Upper lobe of left lung (tissue), 6 donors: ENCODE measurements around the gene UGDH. TPM values are rescaled to one million over a fixed set of nuclear protein-coding genes. Genes with fewer than 3 reads are reported as not detected.
A peak's percentile ranks its signal among the peaks of the same experiment; 100 is the strongest.

Experiments used
- ATAC-seq, 2 donors: fragments of 200-7000 bp; cut with Tn5 transposase; one replicate each; pipeline ENCODE4 v1.9.1; 2022; ENCODE audit warnings: mild to moderate bottlenecking in 2 of 2, moderate library complexity in 2 of 2; ENCODE audit not compliant: low FRiP score in 2 of 2
- DNase-seq, 2 donors: peaks; one replicate each; pipeline ENCODE4 v3.0.0-alpha.2; 2019 to 2020
- H3K27ac ChIP-seq, 4 donors: fragments of 200-600 bp; sonication (generic); one replicate each; pipeline ENCODE4 v1.5.1; 2016 to 2019
- H3K27me3 ChIP-seq, 4 donors: fragments of 200-600 bp; sonication (generic); one replicate each; pipeline ENCODE4 v1.5.1; 2017 to 2019
- H3K36me3 ChIP-seq, 4 donors: fragments of 200-600 bp; sonication (generic); one replicate each; pipeline ENCODE4 v1.5.1; 2016 to 2019
- H3K4me1 ChIP-seq, 4 donors: fragments of 200-600 bp; sonication (generic); one replicate each; pipeline ENCODE4 v1.5.1; 2018 to 2019
- H3K4me3 ChIP-seq, 4 donors: fragments of 200-600 bp; sonication (generic); one replicate each; pipeline ENCODE4 v1.5.1; 2017 to 2019; ENCODE audit warnings: mild to moderate bottlenecking in 2 of 4, moderate library complexity in 1 of 4
- H3K9me3 ChIP-seq, 4 donors: fragments of 200-600 bp; sonication (generic); one replicate each; pipeline ENCODE4 v1.5.1; 2018 to 2019
- EP300 ChIP-seq, 4 donors: sonication (generic); formaldehyde crosslinking; IDR thresholded peaks; one replicate each; pipeline ENCODE4 v1.5.1; 2017; ENCODE audit warnings: antibody characterized with exemption in 4 of 4, control low read depth in 2 of 4
- POLR2A ChIP-seq, 4 donors: fragments of 450-650 bp; IDR thresholded peaks; one replicate each; pipeline ENCODE4 v1.5.1; 2016 to 2017; ENCODE audit warnings: antibody characterized with exemption in 4 of 4, mild to moderate bottlenecking in 2 of 4
- POLR2AphosphoS5 ChIP-seq, 2 donors: sonication (generic); formaldehyde crosslinking; IDR thresholded peaks; one replicate each; pipeline ENCODE4 v1.5.1; 2017; ENCODE audit warnings: antibody characterized with exemption in 2 of 2
- WGBS, 2 donors: methylation state at CpG; one replicate each; pipeline ENCODE4 v1.1.5; 2017 to 2018; 5-methylcytosine and 5-hydroxymethylcytosine counted together
- total RNA-seq, 6 donors: library from RNA; depleted of rRNA in 4 of 6; stranded (reverse); fragments of >200 nt in 4 of 6; gene quantifications; one replicate each; pipeline versions ENCODE4 v1.1.0 to v1.2.1, GENCODE V29; 2016 to 2021
- TF ChIP-seq, protein P1 (sequence below), 6 experiments: fragments of 450-650 bp in 4 of 6; fragments of 200-600 bp in 2 of 6; sonication (generic) in 2 of 6; IDR thresholded peaks; one replicate each; pipeline ENCODE4 v1.5.1; 2016 to 2019; ENCODE audit warnings: antibody characterized with exemption in 6 of 6
- donor health status: DM: no; HTN: no; CAD: no; lungs with moderate emphysema.
- donor health status: DM: no; HTN: yes; CAD: no; lungs with severe emphysema.

UGDH gene
- total RNA-seq, result 100 to 1,000 TPM in 2 of 6 donors, 10 to 100 TPM in 4; 30.9 to 115 (median 56.9) TPM

DNA sequence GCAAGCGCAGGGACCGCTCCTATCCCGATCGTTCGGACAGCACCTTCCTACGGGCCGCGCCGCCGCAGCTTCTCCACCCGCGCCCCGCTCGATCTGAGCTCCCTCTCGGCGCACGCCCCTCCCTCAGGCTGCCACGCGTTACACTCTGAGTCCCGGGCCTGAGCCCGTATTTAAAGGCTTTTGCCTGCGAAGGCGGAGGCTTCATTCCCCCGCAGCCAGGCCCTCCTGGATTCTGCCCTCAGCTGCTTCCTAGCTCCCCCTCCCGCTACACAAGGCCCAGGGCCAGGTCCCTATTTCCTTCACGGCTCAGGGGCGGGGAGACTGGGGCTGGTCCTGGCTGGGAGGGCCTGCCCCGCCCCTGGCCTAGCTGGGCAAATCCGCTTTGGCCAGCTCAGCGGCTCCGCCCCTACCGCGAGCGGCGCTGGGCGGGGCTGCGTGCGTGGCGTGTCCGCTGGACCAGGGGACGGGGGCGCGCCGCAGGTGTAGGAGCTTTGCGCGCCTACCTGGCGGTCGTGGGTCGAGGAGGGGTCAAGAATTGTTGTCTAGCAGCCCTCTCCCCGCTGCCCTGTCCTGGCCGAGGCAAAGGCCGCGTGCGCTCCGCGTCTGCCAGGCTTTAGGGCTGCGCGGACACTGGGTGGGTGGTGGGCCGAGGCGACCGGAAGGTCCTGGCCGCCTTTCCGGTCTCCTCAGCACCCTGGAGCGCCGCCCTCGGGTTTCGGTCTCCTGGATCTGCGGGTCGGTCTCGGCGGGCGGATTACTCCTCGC is at the start of gene UGDH:
Gene UGDH (minus strand): TSS at position 144 of the 765 bp plus-strand sequence. CDS start 5,927 bp downstream, outside the sequence.
- Histone ChIP-seq H3K4me3 (peak within 1 kb of the TSS; percentile 58 to 88 (median 74)), H3K4me1 (peaks cover 12 to 21% (median 16%) of the 10 kb centered on the region in 4 donors), H3K27me3 (no peaks in the 10 kb centered on the region), H3K9me3 (peaks cover 0 to 3% (median 0%) of the 10 kb centered on the region in 4 donors), H3K27ac (peak within 1 kb of the TSS; percentile 88 to 95 (median 90)), H3K36me3 (peaks cover 0 to 7% (median 1%) of the 10 kb centered on the region in 4 donors)
- ATAC-seq (peak; percentile 97 to 100), DNase-seq (peak; percentile 98)
- TF ChIP-seq EP300 (IDR thresholded peaks at IDR 0.05) (peak in 1 of 4 donors; percentile 46), POLR2AphosphoS5 (IDR thresholded peaks at IDR 0.05) (peak; percentile 91 to 93), POLR2A (IDR thresholded peaks at IDR 0.05) (peak; percentile 68 to 98 (median 90))
- TF ChIP-seq, protein P1, sequence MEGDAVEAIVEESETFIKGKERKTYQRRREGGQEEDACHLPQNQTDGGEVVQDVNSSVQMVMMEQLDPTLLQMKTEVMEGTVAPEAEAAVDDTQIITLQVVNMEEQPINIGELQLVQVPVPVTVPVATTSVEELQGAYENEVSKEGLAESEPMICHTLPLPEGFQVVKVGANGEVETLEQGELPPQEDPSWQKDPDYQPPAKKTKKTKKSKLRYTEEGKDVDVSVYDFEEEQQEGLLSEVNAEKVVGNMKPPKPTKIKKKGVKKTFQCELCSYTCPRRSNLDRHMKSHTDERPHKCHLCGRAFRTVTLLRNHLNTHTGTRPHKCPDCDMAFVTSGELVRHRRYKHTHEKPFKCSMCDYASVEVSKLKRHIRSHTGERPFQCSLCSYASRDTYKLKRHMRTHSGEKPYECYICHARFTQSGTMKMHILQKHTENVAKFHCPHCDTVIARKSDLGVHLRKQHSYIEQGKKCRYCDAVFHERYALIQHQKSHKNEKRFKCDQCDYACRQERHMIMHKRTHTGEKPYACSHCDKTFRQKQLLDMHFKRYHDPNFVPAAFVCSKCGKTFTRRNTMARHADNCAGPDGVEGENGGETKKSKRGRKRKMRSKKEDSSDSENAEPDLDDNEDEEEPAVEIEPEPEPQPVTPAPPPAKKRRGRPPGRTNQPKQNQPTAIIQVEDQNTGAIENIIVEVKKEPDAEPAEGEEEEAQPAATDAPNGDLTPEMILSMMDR (IDR thresholded peaks at IDR 0.05), result peak in 2 of 6 experiments; percentile 11 to 13
- 0% methylated on average over 20 to 50 of the region's 73 CpGs for WGBS, 2 donors

DNA sequence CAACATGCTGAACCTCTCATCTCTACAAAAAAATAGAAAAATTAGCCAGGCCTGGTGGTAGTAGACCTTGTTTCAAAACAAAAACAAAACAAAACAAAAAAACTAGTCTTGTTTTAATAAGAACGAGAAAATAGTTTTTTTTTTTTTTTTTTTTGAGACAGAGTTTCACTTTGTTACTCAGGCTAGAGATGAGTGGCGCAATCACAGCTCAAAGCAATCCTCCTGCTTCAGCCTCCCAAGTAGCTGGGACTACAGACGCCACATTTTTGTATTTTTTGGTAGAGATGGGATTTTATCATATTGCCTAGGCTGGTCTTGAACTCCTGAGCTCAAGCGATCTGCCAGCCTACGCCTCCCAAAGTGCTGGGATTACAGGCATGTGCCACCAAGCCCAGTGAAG is 47.7 kb upstream of the UGDH start:
- H3K36me3 ChIP-seq, result peaks cover 0 to 15% (median 4%) of the 10 kb centered on the region in 4 donors
- ATAC-seq, result no peak
- DNase-seq, result no peak

GRCh38 chr4:39571504-39571903 is 44.3 kb upstream of the UGDH start:
- H3K36me3 ChIP-seq, result peaks cover 0 to 15% (median 4%) of the 10 kb centered on the region in 4 donors
- no peak for ATAC-seq
- WGBS, 2 donors, result 80 to 93% methylated on average over 6 of the region's 6 CpGs
- DNase-seq, result no peak
- TF ChIP-seq EP300 (IDR thresholded peaks at IDR 0.05) (no peak), POLR2AphosphoS5 (IDR thresholded peaks at IDR 0.05) (no peak), POLR2A (IDR thresholded peaks at IDR 0.05) (no peak)
- TF ChIP-seq, protein P1 (IDR thresholded peaks at IDR 0.05), result no peak
- no peak overlapping the region for H3K4me3 ChIP-seq
- no peaks in the 10 kb centered on the region for H3K9me3 ChIP-seq
- H3K27ac ChIP-seq, result no peak overlapping the region
- no peaks in the 10 kb centered on the region for H3K27me3 ChIP-seq
- H3K4me1 ChIP-seq, result peaks cover 0 to 11% (median 0%) of the 10 kb centered on the region in 4 donors

More for the DNA sequence above, 47.7 kb upstream of the UGDH start:
- H3K9me3 ChIP-seq, result no peaks in the 10 kb centered on the region
- no peak overlapping the region for H3K4me3 ChIP-seq
- TF ChIP-seq, protein P1 (IDR thresholded peaks at IDR 0.05), result no peak
- TF ChIP-seq EP300 (IDR thresholded peaks at IDR 0.05) (no peak), POLR2AphosphoS5 (IDR thresholded peaks at IDR 0.05) (no peak)
- peaks cover 0 to 3% (median 0%) of the 10 kb centered on the region in 4 donors for H3K4me1 ChIP-seq
- no peaks in the 10 kb centered on the region for H3K27me3 ChIP-seq
- no peak overlapping the region for H3K27ac ChIP-seq
- WGBS, 2 donors, result 92 to 97% methylated on average over 5 of the region's 5 CpGs

- Histone ChIP-seq H3K4me1 (peaks cover 0 to 11% (median 0%) of the 10 kb centered on the region in 4 donors), H3K27ac (no peak overlapping the region), H3K4me3 (no peak overlapping the region), H3K9me3 (no peaks in the 10 kb centered on the region), H3K36me3 (peaks cover 0 to 15% (median 4%) of the 10 kb centered on the region in 4 donors), H3K27me3 (no peaks in the 10 kb centered on the region)
- 93 to 98% methylated on average over 4 of the region's 4 CpGs for WGBS, 2 donors
- no peak for DNase-seq
- no peak for TF ChIP-seq EP300 (IDR thresholded peaks at IDR 0.05)
- no peak for TF ChIP-seq POLR2A (IDR thresholded peaks at IDR 0.05)
- no peak for TF ChIP-seq POLR2AphosphoS5 (IDR thresholded peaks at IDR 0.05)
- TF ChIP-seq, protein P1 (IDR thresholded peaks at IDR 0.05), result no peak
- ATAC-seq, result no peak
Measured at GRCh38 chr4:39571054-39571453, 43.8 kb upstream of the UGDH start.
